B cell (primary cell): ENCODE data around the gene PCDHB2. TPM values are rescaled to one million over a fixed set of nuclear protein-coding genes. Genes with fewer than 3 reads are reported as not detected.

Experiments
- ATAC-seq: fragments of 200-7000 bp; cut with Tn5 transposase; one replicate; pipeline ENCODE4 v1.10.0; 2021; ENCODE audit warnings: low read depth, mild to moderate bottlenecking, moderate number of reproducible peaks, moderate library complexity
- CTCF ChIA-PET: fragments of 350-600 bp; sonication (Branson Sonifier 250); formaldehyde crosslinking; loops from one replicate; lab custom pipeline; 2021; ENCODE audit warnings: antibody characterized with exemption, inconsistent platforms; lab: Charles Lee
- POLR2A ChIA-PET: fragments of 350-600 bp; sonication (Branson Sonifier 250); formaldehyde crosslinking; loops from one replicate; lab custom pipeline; 2021; ENCODE audit warnings: antibody characterized with exemption; lab: Charles Lee
- DNase-seq: peaks from one replicate; pipeline ENCODE4 v3.0.0; 2013
- H2AFZ ChIP-seq: 2 replicates; pipeline ENCODE4 v1.6.1; 2012; ENCODE audit warnings: mild to moderate bottlenecking, low read depth, low read length; ENCODE audit not compliant: insufficient read depth, poor library complexity, severe bottlenecking
- H3K27ac ChIP-seq, 2 donors: 1 replicate in 1 of 2; 2 replicates in 1 of 2; pipeline ENCODE4 v1.5.1; 2012 to 2013; ENCODE audit warnings: low read length in 2 of 2, mild to moderate bottlenecking in 2 of 2, moderate library complexity in 1 of 2
- H3K27me3 ChIP-seq, 4 experiments: fragments of 200-600 bp in 1 of 4; sonication (generic) in 1 of 4; replicated peaks in 1 of 4; 1 replicate in 2 of 4; 2 replicates in 2 of 4; pipeline versions ENCODE4 v1.6.1 to v1.7.0; 2013 to 2016; ENCODE audit warnings: low read length in 3 of 4, mild to moderate bottlenecking in 2 of 4, mixed read lengths in 1 of 4, moderate library complexity in 1 of 4; ENCODE audit not compliant: insufficient read depth in 4 of 4, control insufficient read depth in 3 of 4; ENCODE audit errors: control extremely low read depth in 1 of 4
- H3K36me3 ChIP-seq, 2 experiments: replicated peaks in 1 of 2; 1 replicate in 1 of 2; 2 replicates in 1 of 2; pipeline versions ENCODE4 v1.6.1 to v1.7.1; 2013; ENCODE audit warnings: low read length in 1 of 2; ENCODE audit not compliant: insufficient read depth in 2 of 2, control insufficient read depth in 1 of 2; ENCODE audit errors: control extremely low read depth in 1 of 2, extremely low read depth in 1 of 2
- H3K4me1 ChIP-seq, 2 donors: fragments of 200-600 bp in 1 of 2; sonication (generic) in 1 of 2; 1 replicate in 1 of 2; 2 replicates in 1 of 2; pipeline versions ENCODE4 v1.5.1 to v1.6.1; 2013 to 2017; ENCODE audit warnings: low read length in 2 of 2; ENCODE audit not compliant: control insufficient read depth in 2 of 2, insufficient read depth in 2 of 2
- H3K4me2 ChIP-seq: replicated peaks from 2 replicates; pipeline ENCODE3; 2012; ENCODE audit warnings: mild to moderate bottlenecking, low read depth, low read length; ENCODE audit not compliant: poor library complexity, severe bottlenecking
- H3K4me3 ChIP-seq, 5 experiments: fragments of 200-600 bp in 1 of 5; sonication (generic) in 1 of 5; 1 replicate in 3 of 5; 2 replicates in 2 of 5; pipeline versions ENCODE4 v1.5.1 to v1.7.0; 2011 to 2016; ENCODE audit warnings: low read length in 4 of 5, mild to moderate bottlenecking in 4 of 5, low read depth in 2 of 5, control low read depth in 1 of 5, moderate library complexity in 1 of 5; ENCODE audit not compliant: insufficient read depth in 1 of 5; ENCODE audit errors: control extremely low read depth in 1 of 5, extremely low read depth in 1 of 5
- H3K79me2 ChIP-seq: fragments of 200-600 bp; sonication (generic); one replicate; pipeline ENCODE4 v1.6.0; 2016; ENCODE audit warnings: low read length; ENCODE audit not compliant: control insufficient read depth, insufficient read depth
- H3K9ac ChIP-seq: fragments of 200-600 bp; sonication (generic); 2 replicates; pipeline ENCODE4 v1.6.1; 2017; ENCODE audit warnings: mild to moderate bottlenecking, low read length, moderate library complexity
- H3K9me3 ChIP-seq, 3 donors: one replicate each; pipeline versions ENCODE4 v1.6.1 to v1.7.1; 2013; ENCODE audit warnings: low read length in 2 of 3; ENCODE audit not compliant: control insufficient read depth in 2 of 3, insufficient read depth in 1 of 3; ENCODE audit errors: control extremely low read depth in 1 of 3
- H4K20me1 ChIP-seq: 2 replicates; pipeline ENCODE4 v1.6.0; 2012; ENCODE audit warnings: mild to moderate bottlenecking, low read length; ENCODE audit not compliant: insufficient read depth, control insufficient read depth, poor library complexity, severe bottlenecking
- H3K27ac Mint-ChIP-seq: one replicate; pipeline ENCODE4 v1.8.0; 2021; ENCODE audit warnings: mixed read lengths
- H3K27me3 Mint-ChIP-seq: one replicate; pipeline ENCODE4 v1.8.0; 2021; ENCODE audit warnings: mixed read lengths
- H3K4me1 Mint-ChIP-seq: one replicate; pipeline ENCODE4 v1.8.0; 2021; ENCODE audit warnings: mixed read lengths
- H3K4me3 Mint-ChIP-seq: one replicate; pipeline ENCODE4 v1.8.0; 2021; ENCODE audit warnings: mixed read lengths
- H3K9me3 Mint-ChIP-seq: one replicate; pipeline ENCODE4 v1.8.0; 2022; ENCODE audit warnings: mixed read lengths; ENCODE audit not compliant: insufficient read depth
- EZH2 ChIP-seq: IDR thresholded peaks from 2 replicates; pipeline ENCODE4 v1.6.1; 2012; ENCODE audit warnings: borderline replicate concordance, low read depth, mild to moderate bottlenecking, moderate library complexity, low read length; ENCODE audit not compliant: insufficient read depth, poor library complexity, severe bottlenecking
- WGBS: methylation state at CpG from one replicate; pipeline ENCODE4 v1.1.5; 2013; ENCODE audit warnings: missing lambda C conversion rate; ENCODE audit not compliant: insufficient coverage; 5-methylcytosine and 5-hydroxymethylcytosine counted together
- intact Hi-C: fragments of 100-400 bp; cut with micrococcal nuclease; formaldehyde crosslinking; loops from one replicate; pipeline ENCODE4 v1.10.0; 2022
- polyA plus RNA-seq: library from polyadenylated mRNA; depleted of rRNA; stranded (reverse); fragments of >200 nt; gene quantifications from 2 replicates; pipeline ENCODE4 v1.2.3, GENCODE V29; 2012
- total RNA-seq, 2 donors: library from RNA; stranded (reverse); fragments of 120-200 nt in 1 of 2; gene quantifications; 1 replicate in 1 of 2; 2 replicates in 1 of 2; pipeline versions ENCODE4 v1.2.3 to v1.2.4, GENCODE V29; 2013 to 2022
- TF ChIP-seq, protein P1 (sequence below): fragments of 200-600 bp; IDR thresholded peaks from one replicate; pipeline ENCODE4 v1.8.0; 2022; ENCODE audit warnings: antibody characterized with exemption, mild to moderate bottlenecking

PCDHB2 gene
- total and polyA plus RNA-seq, 2 donors (not counting 1 experiment from before 2014, with no cell fraction given): 0.07 TPM; not detected in 1

DNA sequence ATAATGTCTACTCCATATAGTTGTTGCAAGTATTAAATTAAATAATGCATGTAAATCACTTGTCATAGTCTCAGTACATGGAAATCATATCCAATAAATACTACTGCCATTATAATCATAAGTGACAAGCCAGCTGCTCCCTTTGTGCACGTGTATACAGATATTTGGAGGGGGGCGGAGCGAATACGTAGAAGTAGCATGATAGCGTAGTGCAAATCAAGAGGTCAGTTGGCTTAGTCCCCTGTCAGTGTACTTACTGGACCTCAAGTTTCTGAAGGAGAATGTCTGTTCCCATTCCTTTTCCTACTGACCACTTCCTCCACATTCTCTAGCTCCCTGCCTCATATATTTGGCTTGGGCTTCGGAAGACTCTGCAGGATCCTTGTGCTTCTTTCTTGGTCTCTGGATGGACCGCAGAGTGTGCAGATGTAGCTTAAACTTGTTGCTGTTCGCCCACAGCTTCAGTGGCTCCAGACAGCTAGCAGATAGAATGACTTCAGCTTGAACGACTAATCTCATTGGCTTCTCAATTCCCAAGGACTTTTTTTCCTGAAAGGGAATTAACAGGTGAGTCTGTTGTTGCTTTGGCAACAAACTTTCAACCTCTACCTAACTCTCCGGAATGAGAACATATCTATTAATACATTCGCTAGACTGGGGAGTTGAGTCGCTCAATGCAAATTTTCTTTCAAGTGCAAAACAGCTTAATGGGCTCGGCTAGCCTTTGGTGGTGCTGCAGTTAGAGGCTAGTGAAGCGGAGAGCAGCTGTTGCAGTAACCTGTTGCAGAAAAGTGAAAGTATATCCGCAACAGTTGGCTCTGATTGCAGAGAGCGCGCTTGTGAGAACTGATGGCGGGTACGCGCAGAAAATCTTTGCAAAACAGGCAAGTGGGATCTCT, 43.5 kb upstream of the PCDHB2 start, which contains the start of gene PCDHB1:
Gene PCDHB1 (plus strand): TSS at position 753 of the 899 bp plus-strand sequence. CDS start 97 bp downstream, at position 850.
- H3K79me2 ChIP-seq: no peaks in the 10 kb centered on the region
- H3K4me3 ChIP-seq: no peak within 1 kb of the TSS
- no peak for TF ChIP-seq EZH2
- TF ChIP-seq, protein P1, sequence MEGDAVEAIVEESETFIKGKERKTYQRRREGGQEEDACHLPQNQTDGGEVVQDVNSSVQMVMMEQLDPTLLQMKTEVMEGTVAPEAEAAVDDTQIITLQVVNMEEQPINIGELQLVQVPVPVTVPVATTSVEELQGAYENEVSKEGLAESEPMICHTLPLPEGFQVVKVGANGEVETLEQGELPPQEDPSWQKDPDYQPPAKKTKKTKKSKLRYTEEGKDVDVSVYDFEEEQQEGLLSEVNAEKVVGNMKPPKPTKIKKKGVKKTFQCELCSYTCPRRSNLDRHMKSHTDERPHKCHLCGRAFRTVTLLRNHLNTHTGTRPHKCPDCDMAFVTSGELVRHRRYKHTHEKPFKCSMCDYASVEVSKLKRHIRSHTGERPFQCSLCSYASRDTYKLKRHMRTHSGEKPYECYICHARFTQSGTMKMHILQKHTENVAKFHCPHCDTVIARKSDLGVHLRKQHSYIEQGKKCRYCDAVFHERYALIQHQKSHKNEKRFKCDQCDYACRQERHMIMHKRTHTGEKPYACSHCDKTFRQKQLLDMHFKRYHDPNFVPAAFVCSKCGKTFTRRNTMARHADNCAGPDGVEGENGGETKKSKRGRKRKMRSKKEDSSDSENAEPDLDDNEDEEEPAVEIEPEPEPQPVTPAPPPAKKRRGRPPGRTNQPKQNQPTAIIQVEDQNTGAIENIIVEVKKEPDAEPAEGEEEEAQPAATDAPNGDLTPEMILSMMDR: no peak
- intact Hi-C loops: no loop called here
- ATAC-seq: no peak
- CTCF ChIA-PET: no interaction called here
- Mint-ChIP-seq H3K27me3 (peaks cover 39% of the 10 kb centered on the region), H3K4me1 (peaks cover 3% of the 10 kb centered on the region), H3K4me3 (peak within 1 kb of the TSS; percentile 44), H3K27ac (no peak within 1 kb of the TSS), H3K9me3 (peaks cover 10% of the 10 kb centered on the region)
- H3K9me3 ChIP-seq: peaks cover 0 to 21% (median 6%) of the 10 kb centered on the region in 3 donors
- H3K27ac ChIP-seq: no peak within 1 kb of the TSS
- peak within 1 kb of the TSS; percentile 46 for H2AFZ ChIP-seq
- H3K27me3 ChIP-seq: peaks cover 0 to 6% (median 2%) of the 10 kb centered on the region in 4 experiments
- H3K4me1 ChIP-seq: peaks cover 0 to 3% of the 10 kb centered on the region in 2 donors
- no peak within 1 kb of the TSS for H3K9ac ChIP-seq
- no peaks in the 10 kb centered on the region for H3K36me3 ChIP-seq
- DNase-seq: peak; percentile 4
- H4K20me1 ChIP-seq: no peaks in the 10 kb centered on the region
- WGBS: 42% methylated on average over 14 of the region's 20 CpGs
- POLR2A ChIA-PET: no interaction called here
- H3K4me2 ChIP-seq: no peak within 1 kb of the TSS

- Histone ChIP-seq H3K27ac (no peak overlapping the region), H3K79me2 (no peaks in the 10 kb centered on the region), H3K4me1 (peaks cover 0 to 3% of the 10 kb centered on the region in 2 donors), H3K27me3 (peaks cover 0 to 6% (median 2%) of the 10 kb centered on the region in 4 experiments), H2AFZ (peak overlapping the region; percentile 46), H3K4me2 (no peak overlapping the region), H3K9ac (no peak overlapping the region), H3K9me3 (peaks cover 0 to 21% (median 6%) of the 10 kb centered on the region in 3 donors), H3K4me3 (no peak overlapping the region), H4K20me1 (no peaks in the 10 kb centered on the region), H3K36me3 (no peaks in the 10 kb centered on the region)
- ATAC-seq (no peak), DNase-seq (no peak)
- 26% methylated on average over 19 of the region's 19 CpGs for WGBS
- Mint-ChIP-seq H3K4me1 (peaks cover 3% of the 10 kb centered on the region), H3K27ac (no peak overlapping the region), H3K9me3 (peaks cover 10% of the 10 kb centered on the region), H3K27me3 (peaks cover 35% of the 10 kb centered on the region), H3K4me3 (peak overlapping the region; percentile 44)
- TF ChIP-seq EZH2: no peak
- TF ChIP-seq, protein P1: no peak
- intact Hi-C loops: no loop called here
- POLR2A ChIA-PET: no interaction called here
- CTCF ChIA-PET: no interaction called here
Observed at GRCh38 chr5:141051521-141051866, 42.9 kb upstream of the PCDHB2 start.
